ENCODE results near the gene KPNA3.
"Not testable (repeated sequence)": the region's sequence is repeated elsewhere in the genome, so short reads cannot be mapped to it uniquely, and the experiment has no call there.

Gene KPNA3

GRCh38 chr13:49806126-49806536 is 13.6 kb upstream of the KPNA3 start:
- peak; percentile 43 for DNase-seq

- not testable (repeated sequence) for DNase-seq
Measured at GRCh38 chr13:49803047-49803446, 10.6 kb upstream of the KPNA3 start.

GRCh38 chr13:49802426-49802825 is 9.9 kb upstream of the KPNA3 start:
- DNase-seq: no peak

- DNase-seq: peak; percentile 41
Measured at GRCh38 chr13:49791711-49792549, 552 bp downstream of the KPNA3 start.

DNA sequence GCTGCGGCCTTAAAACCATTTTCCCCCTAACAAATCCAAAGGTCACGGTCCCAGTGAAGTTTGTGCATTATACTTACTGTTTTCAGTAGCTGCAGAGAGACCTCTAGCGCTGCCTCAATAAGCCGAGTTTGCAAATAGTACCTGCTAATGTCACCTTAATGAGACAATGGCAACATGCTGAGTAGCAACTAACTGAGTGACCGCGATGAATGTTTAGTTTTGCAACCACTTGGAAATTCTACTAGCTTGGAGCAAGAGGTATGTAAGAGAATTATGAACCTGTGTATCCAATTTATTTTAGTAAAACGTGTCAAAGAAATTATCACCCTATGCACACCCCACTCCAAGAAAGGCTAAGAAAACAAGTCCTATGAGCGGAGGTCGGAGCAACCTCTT is 1.2 kb downstream of the KPNA3 start:
- DNase-seq: peak; percentile 31

GRCh38 chr13:49789968-49790367 is 2.5 kb downstream of the KPNA3 start:
- no peak for DNase-seq

GRCh38 chr13:49786401-49787008 is 6.0 kb downstream of the KPNA3 start:
- DNase-seq: no peak

- no peak for DNase-seq
Measured at GRCh38 chr13:49784886-49785570, 7.5 kb downstream of the KPNA3 start.

GRCh38 chr13:49783865-49784264 is 8.6 kb downstream of the KPNA3 start:
- DNase-seq: no peak

GRCh38 chr13:49782784-49783183 is 9.7 kb downstream of the KPNA3 start:
- DNase-seq: no peak

- no peak for DNase-seq
Measured at GRCh38 chr13:49781806-49782205, 10.7 kb downstream of the KPNA3 start.

- no peak for DNase-seq
Measured at GRCh38 chr13:49779721-49780120, 12.8 kb downstream of the KPNA3 start.

DNA sequence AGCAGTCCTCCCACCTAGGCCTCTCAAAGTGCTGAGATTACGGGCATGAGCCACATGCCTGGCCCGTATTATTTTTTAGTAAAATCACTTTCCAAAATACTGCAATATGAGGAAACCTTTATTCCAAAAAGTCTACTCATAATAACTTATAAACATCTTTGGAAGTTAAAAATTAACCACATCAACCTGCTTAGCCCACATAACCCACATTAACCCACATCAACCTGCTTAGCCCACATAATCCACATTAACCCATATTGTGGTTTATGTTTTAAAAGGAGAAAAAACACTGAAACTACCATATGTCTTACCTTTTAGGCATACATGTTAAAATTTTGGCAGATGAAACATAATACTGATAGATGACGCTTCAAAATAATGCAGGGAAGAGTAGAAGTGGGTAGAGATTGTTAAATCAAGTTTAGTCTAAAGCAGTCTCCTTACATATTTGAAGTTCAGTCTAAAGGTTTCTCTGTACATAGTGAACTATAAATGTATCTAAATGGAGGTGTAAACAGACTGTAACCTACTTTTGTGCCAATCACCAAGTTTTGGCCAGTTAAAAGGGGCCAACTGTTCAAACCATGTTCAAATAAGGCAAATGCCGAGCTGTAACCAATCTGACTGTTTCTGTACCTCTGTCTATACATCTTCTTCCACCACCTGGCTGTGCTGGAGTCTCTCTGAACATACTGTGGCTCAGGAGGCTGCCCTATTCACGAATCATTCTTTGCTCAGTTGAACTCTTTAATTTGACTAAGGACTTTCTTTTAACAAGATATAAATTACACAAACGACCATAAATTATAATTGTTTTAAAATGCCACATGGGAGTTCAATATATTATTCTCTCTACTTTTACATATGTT is 14.5 kb downstream of the KPNA3 start:
- DNase-seq: no peak

DNA sequence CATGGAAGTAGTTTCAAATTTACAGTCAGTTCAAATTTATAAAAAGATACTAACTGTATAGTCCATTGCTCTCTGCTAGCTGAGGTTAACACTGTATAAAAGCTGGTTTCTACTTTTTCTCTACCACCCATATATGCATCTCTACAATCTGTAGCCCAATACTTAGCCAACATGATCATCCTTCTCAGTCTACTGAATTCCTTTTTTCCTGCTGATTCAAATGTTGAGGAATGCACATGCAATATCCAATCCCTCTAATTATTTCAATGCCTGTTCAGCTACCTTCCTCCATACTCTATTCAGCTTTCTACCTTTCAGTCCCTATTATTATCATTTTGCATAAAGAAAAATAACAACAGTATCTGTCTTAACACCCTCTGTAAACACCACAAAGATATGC is 15.6 kb downstream of the KPNA3 start:
- DNase-seq: peak; percentile 37

DNA sequence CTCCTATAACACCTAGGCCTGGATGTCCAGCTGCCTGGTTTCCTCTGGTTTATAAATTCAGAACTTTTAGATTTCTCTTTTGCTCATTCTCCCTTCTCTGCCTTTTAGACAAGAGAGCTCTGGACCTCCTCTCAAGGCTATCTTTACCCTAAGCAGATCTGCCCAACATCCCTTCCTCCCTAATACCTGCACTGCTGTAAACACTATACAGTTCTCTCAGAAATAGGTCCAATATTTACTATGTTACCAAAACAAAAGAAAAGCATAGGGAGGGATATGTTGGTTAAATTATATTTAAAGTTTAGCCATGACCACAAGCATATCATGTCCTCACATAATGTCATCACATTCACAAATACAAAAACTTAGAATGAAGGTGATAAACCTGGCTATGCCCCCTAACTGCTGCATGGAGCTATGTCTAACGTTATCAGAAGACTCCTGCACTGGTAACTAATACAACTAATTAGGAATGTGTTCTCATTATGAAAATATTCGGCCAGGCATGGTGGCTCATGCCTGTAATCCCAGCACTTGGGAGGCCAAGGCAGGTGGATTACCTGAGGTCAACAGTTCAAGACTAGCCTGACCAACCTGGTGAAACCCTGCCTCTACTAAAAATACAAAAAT is 18.0 kb downstream of the KPNA3 start:
- no peak for DNase-seq

DNA sequence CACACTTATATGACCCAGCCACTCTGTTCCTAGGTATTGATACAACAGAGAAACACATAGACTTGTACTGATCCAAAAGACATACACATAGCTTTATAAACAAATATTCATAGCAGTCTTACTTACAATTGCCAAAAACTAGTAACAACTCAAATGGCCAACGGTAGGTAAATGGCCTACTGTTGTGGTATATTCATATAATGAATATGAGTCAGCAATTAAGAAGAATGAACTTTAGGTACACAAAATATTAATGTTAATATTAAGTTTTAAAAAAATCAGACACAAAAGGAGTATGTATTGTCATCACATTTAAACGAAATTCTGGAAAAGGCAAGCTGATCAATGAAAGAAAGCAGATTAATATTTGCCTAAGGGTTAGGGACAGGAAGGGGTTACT is 19.7 kb downstream of the KPNA3 start:
- no peak for DNase-seq

DNA sequence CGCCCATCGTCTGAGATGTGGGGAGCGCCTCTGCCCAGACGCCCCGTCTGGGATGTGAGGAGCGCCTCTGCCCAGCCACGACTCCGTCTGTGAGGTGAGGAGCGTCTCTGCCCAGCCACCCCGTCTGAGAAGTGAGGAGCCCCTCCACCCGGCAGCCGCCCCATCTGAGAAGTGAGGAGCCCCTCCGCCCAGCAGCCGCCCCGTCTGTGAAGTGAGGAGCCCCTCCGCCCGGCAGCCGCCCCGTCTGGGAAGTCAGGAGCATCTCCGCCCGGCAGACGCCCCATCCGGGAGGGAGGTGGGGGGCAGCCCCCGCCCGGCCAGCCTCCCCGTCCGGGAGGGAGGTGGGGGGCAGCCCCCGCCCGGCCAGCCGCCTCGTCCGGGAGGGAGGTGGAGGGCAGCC is 30.7 kb downstream of the KPNA3 start:
- not testable (repeated sequence) for DNase-seq

- DNase-seq: no peak
Measured at GRCh38 chr13:49760558-49760957, 31.9 kb downstream of the KPNA3 start.

GRCh38 chr13:49759503-49759902 is 33.0 kb downstream of the KPNA3 start:
- DNase-seq: no peak

DNA sequence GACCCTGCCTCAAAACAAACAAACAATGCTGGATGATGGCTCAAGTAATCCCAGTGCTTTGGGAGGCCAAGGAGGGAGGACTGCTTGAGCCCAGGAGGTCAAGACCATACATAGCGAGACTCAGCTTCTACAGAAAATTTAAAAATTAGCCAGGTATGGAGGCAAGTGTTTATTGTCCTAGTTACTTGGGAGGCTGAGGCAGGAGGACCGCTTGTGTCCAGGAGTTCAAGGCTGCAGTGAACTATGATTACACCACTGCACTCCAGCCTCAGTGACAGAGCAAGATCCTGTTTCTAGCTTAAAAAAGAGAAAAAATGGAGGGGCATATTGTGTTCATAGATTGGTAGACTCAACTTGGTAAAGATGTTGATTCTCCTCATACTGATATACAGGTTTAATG is 36.2 kb downstream of the KPNA3 start:
- no peak for DNase-seq

- DNase-seq: no peak
Measured at GRCh38 chr13:49754146-49754545, 38.3 kb downstream of the KPNA3 start.

DNA sequence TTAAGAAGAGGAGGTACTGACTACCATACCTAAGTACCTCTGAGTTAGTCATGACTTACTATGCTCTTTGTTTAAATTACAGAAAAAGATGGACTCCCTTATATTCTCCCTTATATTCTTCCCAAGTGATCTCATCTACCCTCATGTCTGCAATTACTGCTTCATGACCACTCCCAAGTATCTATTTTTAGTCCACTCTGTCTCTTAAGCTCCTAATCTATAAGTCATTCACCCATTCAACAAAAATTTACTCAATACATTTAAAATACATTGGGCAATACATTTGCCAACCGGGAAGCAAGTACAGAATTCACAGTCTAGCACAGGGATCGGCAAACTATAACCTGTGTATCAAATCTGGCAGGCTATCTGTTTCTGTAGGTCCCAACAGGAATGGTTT is 42.6 kb downstream of the KPNA3 start:
- peak; percentile 23 for DNase-seq

DNA sequence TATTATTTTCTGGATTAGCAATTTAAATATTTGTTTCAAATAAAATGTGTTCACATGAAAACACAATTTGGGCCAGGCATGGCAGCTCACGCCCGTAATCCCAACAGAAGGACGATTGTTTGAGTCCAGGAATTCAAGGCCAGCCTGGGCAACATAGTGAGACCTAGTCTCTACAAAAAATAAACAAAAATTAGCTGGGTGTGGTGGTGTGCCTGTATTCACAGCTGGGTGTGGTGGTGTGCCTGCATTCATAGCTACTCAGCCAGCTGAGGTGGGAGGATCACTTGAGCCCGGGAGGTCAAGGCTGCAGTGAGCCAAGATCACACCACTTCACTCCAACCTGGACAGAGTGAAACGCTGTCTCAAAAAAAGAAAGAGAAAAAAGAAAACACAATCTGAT is 46.4 kb downstream of the KPNA3 start:
- DNase-seq: no peak
